Stimulated activated naive CD4-positive, alpha-beta T cell treated with Interleukin-2 at 50 U/mL for 16 hours (primary cell): ENCODE results near the gene SBF2.
"Not testable (repeated sequence)": the region's sequence is repeated elsewhere in the genome, so short reads cannot be mapped to it uniquely, and the experiment has no call there.

Experiments used
- DNase-seq: peaks from one replicate; lab custom pipeline; 2025; lab: John Stamatoyannopoulos, UW

Gene SBF2

DNA sequence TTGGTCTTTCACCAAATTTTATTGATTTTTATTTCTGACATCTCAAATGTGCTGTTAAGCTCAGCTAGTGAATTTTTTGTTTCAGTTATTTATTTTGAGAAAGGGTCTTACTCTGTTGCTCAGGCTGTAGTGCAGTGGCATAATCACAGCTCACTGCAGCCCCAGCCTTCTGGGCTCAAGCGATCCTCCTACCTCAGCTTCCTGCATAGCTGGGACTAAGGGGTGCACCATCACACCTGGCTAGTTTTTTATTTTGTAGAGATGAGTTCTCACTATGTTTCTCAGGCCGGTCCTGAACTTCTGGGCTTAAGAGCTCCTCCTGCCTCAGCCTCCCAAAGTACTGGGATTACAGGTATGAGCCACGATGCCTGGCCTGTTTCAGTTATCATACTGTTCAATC is 282.0 kb downstream of the SBF2 start:
- DNase-seq, result no peak

GRCh38 chr11:10005955-10006525 is 288.0 kb downstream of the SBF2 start:
- no peak for DNase-seq

- no peak for DNase-seq
Observed at GRCh38 chr11:10004526-10005113, 289.4 kb downstream of the SBF2 start.

DNA sequence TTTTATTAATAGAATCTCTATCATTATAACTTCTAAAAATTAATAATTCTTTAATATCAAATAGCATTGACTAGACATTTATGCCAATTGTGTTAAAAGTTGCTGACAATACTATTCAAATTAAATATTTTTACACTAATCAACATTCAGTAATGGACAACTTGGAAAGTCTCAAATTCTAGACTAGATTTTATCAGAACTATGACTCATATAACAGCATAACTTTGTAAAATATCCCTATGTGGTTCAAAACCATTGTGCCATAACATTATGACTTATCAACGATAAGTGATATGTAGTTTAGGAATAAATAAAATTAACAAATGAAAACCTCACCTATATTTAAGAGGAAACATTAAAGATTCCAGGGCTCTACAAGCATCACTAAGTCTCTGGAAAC is 291.8 kb downstream of the SBF2 start:
- DNase-seq, result no peak

GRCh38 chr11:9992306-9992705 is 301.7 kb downstream of the SBF2 start:
- no peak for DNase-seq

DNA sequence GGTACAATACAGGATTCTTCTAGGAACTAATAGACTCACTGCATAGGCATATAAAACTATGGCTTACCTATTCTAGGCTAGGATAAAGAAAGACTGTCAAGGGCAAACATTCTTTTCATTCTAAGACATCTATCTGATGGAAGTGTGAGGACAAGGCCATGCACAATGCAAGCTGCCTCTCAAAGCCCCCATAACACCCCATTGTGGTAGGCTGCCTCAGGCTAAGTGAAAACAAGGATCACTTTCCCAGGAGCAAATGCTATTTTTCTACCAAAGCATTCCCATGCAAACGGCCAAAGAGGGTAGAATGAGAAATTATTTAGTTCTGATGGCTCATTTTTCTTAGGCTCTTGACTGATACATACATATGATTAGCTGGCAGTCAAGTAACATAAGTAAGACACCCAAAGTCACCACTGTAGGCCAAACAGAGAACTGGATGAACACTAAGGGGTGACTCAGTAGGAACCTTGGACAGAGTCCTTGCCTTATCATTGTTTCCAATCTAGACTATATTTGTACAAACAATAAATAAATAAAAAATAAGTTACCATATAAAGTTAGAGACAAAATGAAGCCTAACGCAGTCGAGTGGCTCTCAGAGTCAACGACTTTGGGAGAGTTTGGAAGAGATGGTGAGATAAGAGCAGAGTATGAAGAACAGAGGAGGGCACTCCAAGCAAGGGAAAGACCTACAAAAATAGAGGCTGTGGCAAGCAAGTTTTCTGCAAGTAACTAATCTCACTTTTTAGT is 303.6 kb downstream of the SBF2 start:
- no peak for DNase-seq

DNA sequence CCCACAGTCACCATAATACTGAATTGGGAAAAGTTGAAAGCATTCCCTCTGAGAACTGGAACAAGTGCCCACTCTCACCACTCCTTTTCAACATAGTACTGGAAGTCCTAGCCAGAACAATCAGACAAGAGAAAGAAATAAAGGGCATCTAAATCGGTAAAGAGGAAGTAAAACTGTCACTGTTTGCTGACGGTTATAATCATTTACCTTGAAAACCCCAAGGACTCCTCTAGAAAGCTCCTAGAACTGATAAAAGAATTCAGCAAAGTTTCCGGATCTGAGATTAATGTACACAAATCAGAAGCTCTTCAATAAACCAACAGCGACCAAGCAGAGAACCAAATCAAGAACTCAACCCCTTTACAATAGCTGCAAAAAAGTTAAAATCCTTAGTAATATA is 306.7 kb downstream of the SBF2 start:
- not testable (repeated sequence) for DNase-seq

DNA sequence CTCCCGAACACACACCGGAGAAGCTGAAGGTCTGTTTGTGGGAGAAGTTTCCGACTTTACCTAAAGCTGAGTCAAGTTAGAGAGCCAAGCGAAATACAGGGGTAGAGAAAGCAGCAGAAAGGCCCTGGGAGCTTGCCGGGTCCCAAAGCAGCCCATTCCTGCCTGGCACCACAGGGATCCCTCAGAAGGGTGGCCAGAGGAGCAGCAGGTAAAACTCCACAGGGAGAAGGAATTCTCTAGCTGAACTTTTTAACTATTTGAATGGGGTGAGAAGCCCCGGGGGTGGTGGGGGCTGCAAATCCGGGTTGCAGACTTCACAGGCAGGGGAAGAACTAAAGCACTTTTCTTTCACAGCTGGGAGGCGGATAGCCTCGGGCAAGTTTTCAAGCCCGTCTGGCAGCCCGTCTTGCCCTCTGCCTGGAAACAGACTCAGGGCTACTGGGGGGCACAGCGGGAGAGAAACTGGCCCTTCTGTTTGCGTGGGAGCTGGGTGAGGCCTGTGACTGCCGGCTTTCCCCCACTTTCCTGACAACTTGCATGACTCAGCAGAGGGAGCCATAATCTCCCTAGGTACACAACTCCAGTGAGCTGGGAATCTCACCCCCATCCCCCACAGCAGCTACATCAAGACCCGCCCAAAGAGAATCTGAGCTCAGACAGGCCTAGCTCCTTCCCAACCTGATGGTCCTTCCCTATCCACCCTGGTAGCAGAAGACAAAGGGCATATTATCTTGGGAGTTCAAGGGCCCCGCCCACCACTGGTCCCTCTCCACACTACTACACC is 311.0 kb downstream of the SBF2 start:
- DNase-seq, result no peak

GRCh38 chr11:9982127-9982795 is 311.8 kb downstream of the SBF2 start:
- no peak for DNase-seq

DNA sequence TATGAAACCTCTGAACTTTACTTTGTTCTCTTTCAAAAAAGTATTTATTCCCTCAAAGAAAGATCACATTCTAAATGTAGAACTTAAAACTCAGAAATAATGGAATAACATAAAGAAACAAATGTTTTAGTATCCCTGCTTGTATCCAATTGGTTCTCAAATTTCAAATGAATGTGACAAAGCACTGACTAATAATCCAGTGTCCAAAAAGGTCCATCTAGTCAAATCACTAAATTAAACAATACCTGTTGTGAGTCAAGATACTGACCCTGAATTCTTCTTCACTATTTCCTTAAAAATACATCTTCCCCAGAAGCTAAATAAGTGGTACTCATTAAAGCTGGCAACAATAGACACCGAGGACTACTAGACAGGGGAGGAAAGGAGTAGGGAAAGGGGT is 313.1 kb downstream of the SBF2 start:
- no peak for DNase-seq

- DNase-seq, result no peak
Observed at GRCh38 chr11:9977554-9977953, 316.5 kb downstream of the SBF2 start.

DNA sequence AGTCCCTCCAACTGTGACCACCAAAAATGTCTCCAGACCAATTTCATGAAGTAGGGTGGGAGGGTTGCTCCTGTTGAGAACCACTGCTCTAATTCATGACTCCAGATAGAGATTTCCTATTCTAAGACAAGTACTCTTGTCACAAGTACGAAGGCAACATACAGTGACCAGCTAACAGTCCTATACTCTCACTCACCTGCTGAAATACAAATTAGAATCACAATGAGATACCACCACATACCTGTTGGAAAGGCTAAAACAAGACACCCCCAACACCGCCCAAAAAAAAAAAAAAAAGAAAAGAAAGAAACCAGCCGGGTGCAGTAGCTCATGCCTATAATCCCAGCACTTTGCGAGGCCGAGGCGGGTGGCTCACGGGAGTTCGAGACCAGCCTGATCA is 319.6 kb downstream of the SBF2 start:
- no peak for DNase-seq

DNA sequence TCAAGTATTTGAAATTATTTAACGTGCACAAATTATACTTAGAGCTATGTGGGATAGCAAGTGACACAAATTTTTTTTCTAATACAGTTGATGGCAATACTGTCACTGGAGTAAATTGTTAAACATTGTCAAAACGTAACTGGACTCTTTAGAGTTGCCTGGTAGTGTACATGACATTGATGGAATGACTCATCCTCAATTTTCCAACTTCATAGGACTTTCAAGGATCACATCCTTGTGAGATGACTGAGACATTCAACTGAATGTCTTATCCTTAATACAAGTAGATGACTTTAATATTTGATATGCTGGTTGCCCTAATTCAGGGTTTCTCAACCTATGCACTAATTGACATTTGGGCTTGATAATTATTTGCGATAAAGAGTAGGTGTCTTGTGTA is 320.1 kb downstream of the SBF2 start:
- no peak for DNase-seq

DNA sequence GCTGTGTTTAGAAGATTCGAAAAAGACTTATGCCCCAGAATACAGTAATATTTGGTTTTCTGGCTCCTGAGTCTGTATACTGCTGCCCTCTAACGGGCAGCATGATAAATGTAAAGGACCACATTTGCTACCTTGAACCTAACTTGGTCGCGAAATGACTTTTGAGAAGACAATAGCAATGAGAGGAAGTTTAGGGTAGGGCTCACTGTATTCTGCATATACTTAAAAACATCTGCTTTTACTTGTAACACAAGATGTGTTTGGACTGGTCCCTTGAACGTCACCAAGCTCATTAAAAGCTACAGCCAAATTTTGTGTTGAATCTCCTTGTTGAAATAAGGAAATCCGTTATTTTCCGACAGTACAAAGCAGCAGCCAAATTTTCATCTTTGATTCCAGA is 321.0 kb downstream of the SBF2 start:
- DNase-seq, result no peak

GRCh38 chr11:9971894-9972293 is 322.1 kb downstream of the SBF2 start:
- DNase-seq, result no peak

DNA sequence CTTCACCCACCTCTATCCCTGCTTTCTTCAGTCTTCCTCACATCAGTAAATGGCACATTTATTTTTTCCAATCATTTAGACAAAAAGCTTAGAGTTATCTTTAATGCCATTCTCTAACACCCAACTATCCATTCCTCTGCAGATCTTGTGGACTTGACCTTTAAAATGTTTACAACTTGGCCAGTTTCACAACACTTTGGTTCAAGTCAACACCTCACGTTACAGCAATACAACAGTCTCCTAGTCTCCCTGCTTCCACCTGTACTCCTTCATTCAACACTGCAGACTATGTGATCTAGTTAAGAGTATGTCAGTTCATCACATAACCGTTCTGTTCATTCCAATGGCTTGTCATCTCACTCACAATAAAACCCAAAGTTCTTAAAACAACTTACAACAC is 325.0 kb downstream of the SBF2 start:
- DNase-seq, result no peak

GRCh38 chr11:9962722-9963121 is 331.3 kb downstream of the SBF2 start:
- DNase-seq, result no peak

- DNase-seq, result no peak
Observed at GRCh38 chr11:9957072-9957471, 336.9 kb downstream of the SBF2 start.

DNA sequence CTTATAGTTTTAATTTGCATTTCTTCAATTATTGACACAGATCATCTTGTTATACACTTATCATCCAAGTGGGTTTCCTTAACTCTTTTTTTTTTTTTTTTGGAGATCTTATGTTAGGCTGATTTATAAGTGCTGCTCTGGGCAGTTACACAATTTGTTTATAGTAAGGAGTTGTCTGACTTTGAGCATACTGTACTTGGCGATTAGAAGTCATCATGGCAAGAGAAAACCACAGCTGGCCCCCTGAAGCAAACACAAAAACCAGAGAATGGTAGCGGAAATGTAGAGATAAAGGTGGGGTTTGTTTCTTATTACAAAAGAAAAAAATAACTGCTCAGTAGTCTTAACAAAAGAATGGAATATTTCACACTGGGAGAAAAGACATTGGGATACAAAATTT is 337.5 kb downstream of the SBF2 start:
- no peak for DNase-seq

DNA sequence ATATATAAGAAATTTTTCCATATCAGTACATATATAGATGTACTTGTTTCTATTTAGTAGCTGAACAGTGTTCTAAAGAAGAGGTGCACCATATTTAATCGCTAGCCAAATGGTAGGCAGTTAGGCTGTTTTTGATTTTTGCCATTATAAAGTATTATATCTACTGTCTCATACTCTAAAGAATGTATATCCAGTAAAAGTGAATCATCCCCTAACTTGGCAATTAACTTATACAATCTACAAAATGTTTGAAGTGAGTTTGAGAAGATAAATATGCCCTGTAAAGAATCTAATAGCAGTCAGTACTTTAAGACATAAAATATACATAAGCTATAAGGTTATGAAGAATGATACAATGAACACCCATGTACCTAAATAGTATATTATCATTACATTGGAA is 338.6 kb downstream of the SBF2 start:
- no peak for DNase-seq

- DNase-seq, result no peak
Observed at GRCh38 chr11:9953994-9954626, 339.9 kb downstream of the SBF2 start.
